ENCODE measurements around the gene EFCC1. TPM values are rescaled to one million over a fixed set of nuclear protein-coding genes. Genes with fewer than 3 reads are reported as not detected.

Gene EFCC1
- total RNA-seq, 1 experiment from 2014 or later = 1.0 TPM

GRCh38 chr3:129014148-129014547, 13.0 kb downstream of the EFCC1 start (continued):
- TF ChIP-seq CTCF (IDR thresholded peaks at IDR 0.05 in 2 of 3, conservative IDR thresholded peaks at IDR 0.05 in 1 of 3; ENCODE audit: borderline replicate concordance in 1 of 3, insufficient read depth in 1 of 3, low read depth in 2 of 3, low read length in 2 of 3) = no peak

DNA sequence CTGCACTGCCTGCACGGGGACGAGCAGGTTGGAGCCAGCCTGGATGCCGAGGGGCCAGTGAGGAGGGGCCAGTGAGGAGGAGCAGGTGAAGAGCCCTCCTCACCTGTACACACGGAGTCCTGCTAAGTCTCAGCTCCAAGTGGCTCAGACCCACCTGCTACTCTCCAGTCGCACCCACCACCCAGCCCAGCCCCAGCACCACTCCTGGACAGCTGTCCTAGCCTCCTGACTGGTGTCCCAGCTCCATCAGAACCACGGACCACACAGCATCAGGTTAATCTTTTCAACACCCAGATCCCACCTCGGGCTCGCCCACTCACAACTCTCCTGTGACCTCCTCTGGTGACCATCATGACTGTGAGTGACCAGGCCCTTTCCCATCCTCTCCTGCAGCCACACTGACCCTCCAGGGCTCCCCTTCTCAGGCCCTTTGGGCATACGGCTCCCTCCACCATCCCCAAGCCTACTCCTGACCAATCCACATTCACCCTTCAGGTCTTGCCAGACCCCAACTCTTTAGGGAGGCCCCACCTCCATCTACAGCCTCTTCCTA, 13.8 kb downstream of the EFCC1 start:
- Histone ChIP-seq H3K36me3 (ENCODE audit: control insufficient read depth in 1 of 2, insufficient read depth in 2 of 2, low read length in 2 of 2) (no peaks in the 10 kb centered on the region), H3K9me3 (ENCODE audit: control insufficient read depth in 1 of 2, insufficient read depth in 1 of 2, low read depth in 1 of 2, low read length in 2 of 2) (no peaks in the 10 kb centered on the region), H3K4me3 (replicated peaks in 1 of 2; ENCODE audit: low read depth in 1 of 2, low read length in 2 of 2) (no peak overlapping the region), H3K27ac (ENCODE audit: low read depth, low read length) (no peak overlapping the region), H3K9ac (ENCODE audit: low read length) (no peak overlapping the region), H4K20me1 (ENCODE audit: insufficient read depth) (no peaks in the 10 kb centered on the region), H3K9me2 (ENCODE audit: insufficient read depth) (no peaks in the 10 kb centered on the region), H2AFZ (ENCODE audit: low read depth, low read length, poor library complexity, severe bottlenecking) (no peak overlapping the region), H3K4me1 (ENCODE audit: control insufficient read depth in 1 of 2, insufficient read depth in 2 of 2, low read length in 2 of 2) (peaks cover 11 to 16% of the 10 kb centered on the region in 2 experiments), H3K79me2 (ENCODE audit: insufficient read depth, low read length) (no peaks in the 10 kb centered on the region), H3K27me3 (ENCODE audit: insufficient read depth, low read length) (no peaks in the 10 kb centered on the region), H3K4me2 (ENCODE audit: low read length) (no peak overlapping the region)
- ChIA-PET CTCF (interaction anchor here (0.5 to 2.1 kb wide), 2 partner anchors 23 to 231 kb away, joined by 3 to 10 read pairs; no protein-coding TSS in a partner anchor), RAD21 (ENCODE audit: low non-redundant PET in 1 of 2, low total read pairs in 2 of 2, uncharacterized antibody in 2 of 2, unreplicated experiment in 2 of 2) (no interaction called here), POLR2A (no interaction called here)
- no peak for DNase-seq (ENCODE audit: low read depth, low spot score)
- BruUV-seq (replicated peaks) = no TSS peak
- TF ChIP-seq, protein P1, sequence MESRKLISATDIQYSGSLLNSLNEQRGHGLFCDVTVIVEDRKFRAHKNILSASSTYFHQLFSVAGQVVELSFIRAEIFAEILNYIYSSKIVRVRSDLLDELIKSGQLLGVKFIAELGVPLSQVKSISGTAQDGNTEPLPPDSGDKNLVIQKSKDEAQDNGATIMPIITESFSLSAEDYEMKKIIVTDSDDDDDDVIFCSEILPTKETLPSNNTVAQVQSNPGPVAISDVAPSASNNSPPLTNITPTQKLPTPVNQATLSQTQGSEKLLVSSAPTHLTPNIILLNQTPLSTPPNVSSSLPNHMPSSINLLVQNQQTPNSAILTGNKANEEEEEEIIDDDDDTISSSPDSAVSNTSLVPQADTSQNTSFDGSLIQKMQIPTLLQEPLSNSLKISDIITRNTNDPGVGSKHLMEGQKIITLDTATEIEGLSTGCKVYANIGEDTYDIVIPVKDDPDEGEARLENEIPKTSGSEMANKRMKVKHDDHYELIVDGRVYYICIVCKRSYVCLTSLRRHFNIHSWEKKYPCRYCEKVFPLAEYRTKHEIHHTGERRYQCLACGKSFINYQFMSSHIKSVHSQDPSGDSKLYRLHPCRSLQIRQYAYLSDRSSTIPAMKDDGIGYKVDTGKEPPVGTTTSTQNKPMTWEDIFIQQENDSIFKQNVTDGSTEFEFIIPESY (IDR thresholded peaks at IDR 0.05; ENCODE audit: extremely low read depth, insufficient replicate concordance, low read length) = no peak
- TF ChIP-seq ZNF274 (IDR thresholded peaks at IDR 0.05; ENCODE audit: low read depth, low read length) = no peak
- TF ChIP-seq ZFX (IDR thresholded peaks at IDR 0.05) = no peak
- TF ChIP-seq CTCF (IDR thresholded peaks at IDR 0.05 in 2 of 3, conservative IDR thresholded peaks at IDR 0.05 in 1 of 3; ENCODE audit: borderline replicate concordance in 1 of 3, insufficient read depth in 1 of 3, low read depth in 2 of 3, low read length in 2 of 3) = no peak
- no peak for TF ChIP-seq REST (IDR thresholded peaks at IDR 0.05; ENCODE audit: low read depth)
- no peak for TF ChIP-seq EZH2phosphoT487 (IDR thresholded peaks at IDR 0.05; ENCODE audit: borderline replicate concordance)
- TF ChIP-seq POLR2A (IDR thresholded peaks at IDR 0.05; ENCODE audit: borderline replicate concordance, extremely low read depth, insufficient read depth, insufficient read length) = no peak
- TF ChIP-seq TCF7L2 (IDR thresholded peaks at IDR 0.05; ENCODE audit: borderline replicate concordance, extremely low read depth, insufficient read depth, insufficient read length) = no peak
- TF ChIP-seq ELF1 (IDR thresholded peaks at IDR 0.05; ENCODE audit: borderline replicate concordance, low read depth) = no peak
- no peak for TF ChIP-seq JUND (IDR thresholded peaks at IDR 0.05)
- intact Hi-C loops (cut with micrococcal nuclease) = no loop called here
- no peak for ATAC-seq
